Duodenal mucosa (tissue), 2 donors: ENCODE data around the gene VAV2.

Source experiments
- H3K27ac ChIP-seq: one replicate; pipeline ENCODE4 v1.7.0; 2013; ENCODE audit warnings: low read depth, low read length
- H3K27me3 ChIP-seq, 2 donors: one replicate each; pipeline ENCODE4 v1.7.0; 2013; ENCODE audit warnings: low read length in 2 of 2, control low read depth in 1 of 2; ENCODE audit not compliant: insufficient read depth in 2 of 2, control insufficient read depth in 1 of 2
- H3K36me3 ChIP-seq, 2 donors: one replicate each; pipeline ENCODE4 v1.7.0; 2013; ENCODE audit warnings: low read length in 2 of 2, control low read depth in 1 of 2; ENCODE audit not compliant: insufficient read depth in 2 of 2, control insufficient read depth in 1 of 2
- H3K4me1 ChIP-seq, 2 donors: one replicate each; pipeline ENCODE4 v1.7.0; 2013; ENCODE audit warnings: low read length in 2 of 2, control low read depth in 1 of 2; ENCODE audit not compliant: insufficient read depth in 2 of 2, control insufficient read depth in 1 of 2
- H3K4me3 ChIP-seq, 2 donors: one replicate each; pipeline ENCODE4 v1.7.0; 2013; ENCODE audit warnings: low read length in 2 of 2, low read depth in 1 of 2
- H3K9ac ChIP-seq, 2 donors: one replicate each; pipeline ENCODE4 v1.7.0; 2013; ENCODE audit warnings: low read length in 2 of 2, low read depth in 1 of 2
- H3K9me3 ChIP-seq, 2 donors: one replicate each; pipeline ENCODE4 v1.7.0; 2013; ENCODE audit warnings: low read length in 2 of 2, control low read depth in 1 of 2; ENCODE audit not compliant: control insufficient read depth in 1 of 2

The VAV2 gene

DNA sequence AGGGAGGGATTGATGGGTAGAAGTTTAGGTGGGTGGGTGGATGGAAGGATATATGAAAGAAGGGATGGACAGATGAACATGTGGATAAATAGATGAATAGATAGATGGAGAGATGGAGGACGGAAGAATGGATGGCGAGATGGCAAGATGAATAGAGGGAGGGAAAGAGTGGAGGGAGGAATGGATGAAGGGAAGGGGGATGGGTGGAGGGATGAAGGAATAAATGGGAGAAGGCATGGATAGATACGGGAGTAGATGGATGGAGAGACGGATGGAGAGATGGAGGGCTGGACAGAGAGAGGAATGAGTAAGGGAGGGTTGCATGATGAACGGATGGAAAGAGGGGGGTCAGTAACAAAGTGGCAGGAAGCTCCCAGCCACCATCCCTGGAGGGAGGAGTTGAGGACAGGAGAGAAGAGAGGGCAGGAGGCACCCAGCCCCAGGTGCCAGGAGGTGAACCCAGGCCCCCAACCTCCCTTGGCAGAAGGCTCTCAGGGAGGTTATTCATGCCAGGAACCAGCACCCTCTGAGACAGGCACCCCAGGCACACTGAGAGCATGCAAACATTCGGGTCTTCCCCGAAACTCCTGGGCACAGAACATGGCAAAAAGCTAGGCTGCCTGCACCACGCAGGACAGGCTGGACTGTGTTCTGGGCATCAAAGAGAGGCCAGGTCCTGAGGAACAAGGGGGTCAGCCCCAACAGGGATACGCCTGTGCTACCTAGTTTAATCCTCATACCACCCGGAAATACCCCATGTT is 263.1 kb downstream of the VAV2 start:
- no peak overlapping the region for H3K27ac ChIP-seq
- H3K27me3 ChIP-seq = peaks cover 0 to 5% of the 10 kb centered on the region in 2 donors
- no peaks in the 10 kb centered on the region for H3K4me1 ChIP-seq
- H3K9ac ChIP-seq = no peak overlapping the region
- no peaks in the 10 kb centered on the region for H3K36me3 ChIP-seq
- no peak overlapping the region for H3K4me3 ChIP-seq
- H3K9me3 ChIP-seq = no peaks in the 10 kb centered on the region

DNA sequence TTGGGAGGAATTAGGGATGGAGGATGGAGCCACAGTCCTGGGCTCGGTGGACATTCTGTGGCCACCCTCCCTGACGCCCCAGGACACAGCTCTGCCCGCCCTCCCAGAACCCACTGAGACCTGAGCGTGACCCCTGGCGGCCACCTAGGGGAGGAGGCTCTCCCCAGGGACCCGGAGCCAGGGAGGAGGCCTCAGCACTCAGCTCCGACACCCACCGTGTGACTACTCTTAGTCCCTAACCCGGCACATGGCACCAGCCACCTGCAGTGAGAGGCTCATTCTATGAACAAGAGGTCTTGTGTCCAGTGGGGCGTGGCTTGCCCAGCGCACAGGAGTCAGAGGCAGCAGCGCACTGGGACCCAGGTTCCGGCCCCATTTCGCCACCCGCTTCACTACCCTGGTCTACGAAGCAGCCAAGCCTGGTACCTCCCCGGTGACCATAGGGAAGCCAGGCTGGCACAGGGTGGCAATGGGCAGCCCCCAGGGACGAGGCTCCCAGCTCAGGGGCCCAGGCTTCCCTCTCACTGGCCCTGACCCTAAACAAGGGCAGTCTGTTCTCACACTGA is 264.2 kb downstream of the VAV2 start:
- Histone ChIP-seq H3K9me3 (no peaks in the 10 kb centered on the region), H3K9ac (no peak overlapping the region), H3K4me3 (no peak overlapping the region), H3K4me1 (no peaks in the 10 kb centered on the region), H3K27me3 (peaks cover 0 to 5% of the 10 kb centered on the region in 2 donors), H3K36me3 (no peaks in the 10 kb centered on the region), H3K27ac (no peak overlapping the region)

DNA sequence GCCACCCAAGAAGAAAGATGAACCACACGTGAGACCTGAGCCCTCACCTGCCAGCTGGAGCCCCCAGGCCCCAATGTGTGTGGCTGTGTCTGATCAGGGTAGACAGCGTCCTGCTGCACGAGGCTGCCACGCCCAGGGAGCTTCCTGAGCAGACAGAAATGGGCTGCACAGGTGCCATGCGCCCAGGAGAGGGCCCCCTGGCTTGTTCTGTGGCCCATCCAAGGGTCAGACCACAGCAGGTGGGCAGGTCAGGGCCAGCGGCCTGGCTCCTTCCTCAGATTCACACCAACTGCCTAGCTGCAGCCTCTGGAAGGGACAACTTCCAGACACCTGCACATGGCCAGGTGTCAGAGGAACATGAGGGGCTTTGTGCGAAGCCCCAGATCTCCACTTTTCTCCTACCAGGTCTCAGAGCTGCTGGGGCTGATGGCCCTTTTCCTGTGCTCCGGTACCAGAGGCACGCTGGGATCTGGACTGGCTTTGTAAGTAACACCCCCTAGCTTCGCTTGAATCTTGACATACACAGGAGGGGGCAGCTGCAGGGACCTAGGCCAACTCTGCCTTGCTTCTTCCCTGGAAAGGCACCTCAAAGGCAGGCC is 264.7 kb downstream of the VAV2 start:
- no peaks in the 10 kb centered on the region for H3K4me1 ChIP-seq
- H3K4me3 ChIP-seq = no peak overlapping the region
- H3K27me3 ChIP-seq = peaks cover 0 to 5% of the 10 kb centered on the region in 2 donors
- H3K9ac ChIP-seq = no peak overlapping the region
- no peak overlapping the region for H3K27ac ChIP-seq
- H3K9me3 ChIP-seq = no peaks in the 10 kb centered on the region
- no peaks in the 10 kb centered on the region for H3K36me3 ChIP-seq

DNA sequence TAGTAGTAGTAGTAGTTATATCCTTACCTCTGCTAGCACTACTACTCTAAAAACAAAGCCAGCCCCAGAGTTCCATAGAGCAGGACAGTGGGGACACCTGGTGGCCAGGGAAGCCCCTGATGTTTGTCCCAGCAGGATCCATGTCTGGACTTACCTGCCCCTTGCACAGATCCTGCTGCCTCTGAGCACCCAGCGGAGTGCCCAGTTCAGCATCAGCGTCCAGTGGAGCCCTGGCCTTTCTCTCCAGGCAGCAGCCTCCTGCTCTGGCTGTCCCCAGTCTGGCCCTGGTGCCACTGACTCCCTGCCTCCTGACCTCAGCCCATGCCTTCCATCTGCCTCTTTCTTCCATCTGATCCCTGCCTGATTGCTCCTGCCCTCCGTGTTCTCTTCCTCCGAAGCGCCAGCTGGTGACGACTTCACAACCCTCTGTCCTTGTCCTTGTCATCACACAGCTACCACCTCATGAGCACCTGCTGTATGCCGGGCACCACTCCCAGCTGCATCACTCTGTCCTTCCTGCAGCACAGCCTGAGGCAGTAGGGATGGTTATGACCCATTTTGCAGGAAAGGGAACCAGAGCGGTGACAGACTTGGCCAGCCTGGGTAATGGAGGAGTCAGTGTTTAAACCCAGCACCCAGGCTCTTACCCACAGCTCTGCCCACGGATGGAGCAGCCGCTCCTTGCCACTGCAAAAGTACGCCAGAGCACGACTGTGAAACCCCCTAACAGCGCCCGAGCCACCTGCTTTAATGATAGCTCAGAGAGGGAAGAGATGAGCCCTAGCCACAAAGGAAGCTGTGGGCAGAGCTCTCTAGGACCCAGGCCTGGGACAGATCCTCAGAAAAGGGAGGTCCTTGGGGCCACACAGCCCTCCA is 265.5 kb downstream of the VAV2 start:
- Histone ChIP-seq H3K9ac (no peak overlapping the region), H3K27ac (no peak overlapping the region), H3K9me3 (no peaks in the 10 kb centered on the region), H3K27me3 (peaks cover 0 to 5% of the 10 kb centered on the region in 2 donors), H3K4me3 (no peak overlapping the region), H3K36me3 (no peaks in the 10 kb centered on the region), H3K4me1 (no peaks in the 10 kb centered on the region)

DNA sequence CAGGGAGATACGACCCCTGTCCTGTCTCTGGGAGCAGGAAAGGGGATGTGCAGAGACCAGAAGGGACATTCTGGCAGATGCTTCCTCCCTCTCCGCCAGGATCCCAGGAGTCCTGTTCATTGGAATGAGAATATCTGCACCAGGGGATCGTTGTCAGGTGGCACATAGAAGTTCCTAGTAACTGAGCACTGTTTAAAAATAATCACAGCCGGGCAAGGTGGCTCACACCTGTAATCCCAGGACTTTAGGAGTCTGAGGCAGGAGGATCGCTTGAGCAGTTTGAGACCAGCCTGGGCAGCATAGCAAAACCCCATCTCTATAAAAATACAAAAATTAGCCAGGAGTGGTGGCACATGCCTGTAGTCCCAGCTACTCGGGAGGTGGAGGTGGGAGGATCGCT is 266.2 kb downstream of the VAV2 start:
- Histone ChIP-seq H3K36me3 (no peaks in the 10 kb centered on the region), H3K9ac (no peak overlapping the region), H3K27me3 (peaks cover 0 to 5% of the 10 kb centered on the region in 2 donors), H3K9me3 (no peaks in the 10 kb centered on the region), H3K27ac (no peak overlapping the region), H3K4me1 (no peaks in the 10 kb centered on the region), H3K4me3 (no peak overlapping the region)

DNA sequence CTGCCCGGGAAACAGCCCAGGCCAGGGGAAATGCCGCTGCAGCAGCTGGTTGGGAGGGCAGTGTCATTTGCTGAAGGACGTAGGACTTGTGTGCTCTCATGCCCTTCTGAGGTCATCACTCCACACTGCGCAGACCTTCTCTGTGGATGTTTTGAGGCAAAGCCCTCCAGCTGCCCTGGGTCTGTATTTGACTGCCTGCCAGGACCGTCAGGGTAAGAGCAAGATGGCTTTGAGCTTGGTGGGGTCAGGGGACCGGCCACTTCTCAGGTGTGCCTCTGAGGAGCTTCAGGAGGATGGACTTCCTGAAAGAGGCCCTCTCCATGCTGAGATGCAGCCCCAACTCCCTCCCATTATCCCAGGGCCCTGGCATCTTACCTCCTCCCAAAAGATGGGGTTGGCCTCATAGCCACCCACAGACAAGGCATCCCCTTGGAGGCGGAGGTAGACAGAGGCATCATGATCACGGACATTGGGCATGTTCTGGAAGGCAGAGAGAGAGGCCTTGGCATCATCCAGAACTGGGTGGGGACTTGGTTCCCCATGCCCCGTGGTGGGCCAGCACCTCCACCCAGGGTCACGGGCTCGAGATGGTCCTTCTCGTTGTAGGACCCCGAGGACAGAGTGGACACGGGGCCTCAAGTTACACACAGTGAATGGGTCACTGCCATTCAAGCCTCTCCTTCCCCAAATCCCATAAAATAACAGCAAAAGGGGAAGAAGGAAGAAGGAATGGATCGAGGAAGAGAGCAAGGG is 273.4 kb downstream of the VAV2 start:
- peaks cover 0 to 4% of the 10 kb centered on the region in 2 donors for H3K27me3 ChIP-seq
- peaks cover 5 to 14% of the 10 kb centered on the region in 2 donors for H3K4me1 ChIP-seq
- no peak overlapping the region for H3K9ac ChIP-seq

DNA sequence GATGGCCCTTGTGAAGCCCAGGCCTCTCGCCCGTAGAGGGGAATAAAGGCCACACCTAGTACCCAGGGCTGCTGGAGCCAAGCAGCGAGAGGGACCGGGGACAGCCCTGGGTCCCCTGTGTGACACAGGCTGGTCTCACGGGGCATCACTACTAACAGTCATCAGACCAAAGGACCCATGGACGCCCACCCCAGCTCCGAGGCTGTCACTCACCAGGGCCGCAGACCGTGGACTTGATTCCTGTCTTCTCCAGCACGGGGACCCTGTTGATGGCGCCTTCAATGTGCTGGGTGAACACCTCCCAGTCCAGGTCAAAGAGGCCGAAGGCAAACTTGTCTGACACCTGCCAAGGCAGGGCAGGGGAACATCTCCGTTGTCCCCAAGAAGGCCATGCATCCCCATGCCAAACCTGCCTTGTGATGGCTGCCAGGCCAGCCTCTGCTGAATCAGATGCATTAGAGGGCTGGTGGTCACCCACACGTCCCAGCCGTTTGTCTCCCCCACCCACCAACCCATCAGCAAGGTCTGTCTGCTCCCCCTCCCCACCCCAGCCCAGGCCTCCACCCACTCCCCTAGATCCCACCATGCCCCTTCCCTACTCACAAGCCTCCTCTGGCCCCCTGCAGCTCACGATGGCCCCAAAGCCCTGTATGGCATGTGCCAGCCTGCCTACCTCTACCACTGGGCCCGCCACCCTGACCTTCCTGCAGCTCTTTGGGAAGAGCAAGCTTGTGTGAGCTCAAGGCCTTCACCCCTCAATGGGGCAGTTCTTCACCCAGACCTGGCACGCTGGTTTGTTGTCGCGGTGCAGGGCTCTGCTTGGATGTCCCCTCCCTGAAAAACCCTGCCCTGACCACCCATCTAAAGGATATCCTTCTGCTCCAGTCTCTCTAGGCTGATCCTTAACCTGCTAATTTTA is 274.8 kb downstream of the VAV2 start:
- H3K27ac ChIP-seq = no peak overlapping the region

More for the DNA sequence above, 273.4 kb downstream of the VAV2 start:
- no peak overlapping the region for H3K4me3 ChIP-seq
- H3K9me3 ChIP-seq = no peaks in the 10 kb centered on the region
- H3K36me3 ChIP-seq = no peaks in the 10 kb centered on the region
- no peak overlapping the region for H3K27ac ChIP-seq

DNA sequence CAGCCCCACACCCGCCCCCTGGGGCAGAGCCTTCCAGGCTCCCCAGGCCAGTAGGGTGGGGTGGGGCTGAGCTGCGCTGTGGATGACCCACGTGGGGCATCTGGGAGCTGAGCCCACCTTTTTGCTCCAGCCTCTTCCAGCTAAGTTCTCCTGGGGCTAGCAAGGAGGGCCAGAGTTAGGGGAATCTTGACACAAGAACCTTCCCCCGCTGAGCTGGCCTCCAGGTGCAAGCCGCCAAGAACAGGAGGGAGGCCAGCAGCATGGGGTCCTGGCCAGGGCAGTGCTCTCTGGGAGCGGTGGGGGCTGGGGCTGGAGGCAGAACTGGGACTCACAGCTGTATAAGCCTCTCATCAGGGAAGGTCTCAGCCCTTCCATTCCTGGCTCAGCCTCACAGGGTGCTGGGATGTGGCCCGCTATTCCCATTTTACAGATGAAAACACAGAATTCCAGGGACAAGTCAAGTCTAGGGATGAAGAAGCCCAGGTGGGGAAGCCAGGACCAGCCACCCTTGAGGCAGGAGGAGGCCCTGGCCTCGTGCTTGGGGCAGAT is 275.5 kb downstream of the VAV2 start:
- Histone ChIP-seq H3K27ac (no peak overlapping the region), H3K36me3 (no peaks in the 10 kb centered on the region), H3K9me3 (no peaks in the 10 kb centered on the region), H3K27me3 (peaks cover 0 to 4% of the 10 kb centered on the region in 2 donors), H3K4me1 (peaks cover 5 to 14% of the 10 kb centered on the region in 2 donors), H3K4me3 (no peak overlapping the region), H3K9ac (no peak overlapping the region)

More for the DNA sequence above, 274.8 kb downstream of the VAV2 start:
- Histone ChIP-seq H3K27me3 (peaks cover 0 to 4% of the 10 kb centered on the region in 2 donors), H3K4me1 (peaks cover 5 to 14% of the 10 kb centered on the region in 2 donors), H3K9ac (no peak overlapping the region), H3K4me3 (no peak overlapping the region), H3K9me3 (no peaks in the 10 kb centered on the region), H3K36me3 (no peaks in the 10 kb centered on the region)
